Esophagus (tissue), 2 donors: ENCODE measurements around the gene CCNL2. TPM values are rescaled to one million over a fixed set of nuclear protein-coding genes. Genes with fewer than 3 reads are reported as not detected.
A peak's percentile ranks its signal among the peaks of the same experiment; 100 is the strongest.
"Not testable (repeated sequence)": the region's sequence is repeated elsewhere in the genome, so short reads cannot be mapped to it uniquely, and the experiment has no call there.

Experiments
- H3K27ac ChIP-seq, 2 donors: one replicate each; pipeline ENCODE4 v1.5.1; 2013; ENCODE audit warnings: low read depth in 2 of 2, mild to moderate bottlenecking in 2 of 2, inconsistent platforms in 1 of 2, low read length in 1 of 2, moderate library complexity in 1 of 2
- H3K27me3 ChIP-seq, 2 donors: one replicate each; pipeline ENCODE4 v1.6.1; 2013; ENCODE audit warnings: low read length in 2 of 2, control low read depth in 1 of 2, mild to moderate bottlenecking in 1 of 2; ENCODE audit not compliant: insufficient read depth in 2 of 2, control insufficient read depth in 1 of 2
- H3K36me3 ChIP-seq, 2 donors: one replicate each; pipeline ENCODE4 v1.6.1; 2013; ENCODE audit warnings: low read length in 1 of 2; ENCODE audit not compliant: control insufficient read depth in 2 of 2, insufficient read depth in 2 of 2
- H3K4me1 ChIP-seq, 2 donors: one replicate each; pipeline ENCODE4 v1.6.1; 2013; ENCODE audit warnings: low read length in 1 of 2; ENCODE audit not compliant: control insufficient read depth in 2 of 2, insufficient read depth in 2 of 2
- H3K4me3 ChIP-seq, 2 donors: one replicate each; pipeline ENCODE4 v1.5.1; 2013; ENCODE audit warnings: low read length in 2 of 2, mild to moderate bottlenecking in 2 of 2, low read depth in 1 of 2, moderate library complexity in 1 of 2
- H3K9me3 ChIP-seq, 2 donors: one replicate each; pipeline ENCODE4 v1.6.1; 2013; ENCODE audit warnings: mild to moderate bottlenecking in 2 of 2, low read depth in 1 of 2, low read length in 1 of 2, moderate library complexity in 1 of 2; ENCODE audit not compliant: control insufficient read depth in 2 of 2, insufficient read depth in 1 of 2
- WGBS, 2 donors: extraction: QIAGEN DNeasy Blood & Tissue Kit; methylation state at CpG; one replicate each; pipeline ENCODE4 v1.1.7; 2013; 5-methylcytosine and 5-hydroxymethylcytosine counted together
- polyA plus RNA-seq, 2 donors: library from polyadenylated mRNA; stranded (reverse); fragments of 200-250 nt; gene quantifications; one replicate each; pipeline ENCODE4 v1.2.3, GENCODE V29; 2013
- donor health status: healthy with polysubstance abuse.
- donor health status: Bipolar disorder and iron deficiency.

CCNL2 gene
- polyA plus RNA-seq, 2 donors = 97.9 to 210 TPM

GRCh38 chr1:1388078-1388472 is 11.1 kb downstream of the CCNL2 start:
- H3K9me3 ChIP-seq = no peaks in the 10 kb centered on the region
- no peak overlapping the region for H3K27ac ChIP-seq
- WGBS, 2 donors = 94 to 95% methylated on average over 16 of the region's 16 CpGs
- H3K4me3 ChIP-seq = no peak overlapping the region
- H3K27me3 ChIP-seq = no peaks in the 10 kb centered on the region
- H3K4me1 ChIP-seq = no peaks in the 10 kb centered on the region
- peaks cover 39 to 54% of the 10 kb centered on the region in 2 donors for H3K36me3 ChIP-seq

GRCh38 chr1:1387098-1388077 is 11.7 kb downstream of the CCNL2 start:
- no peak overlapping the region for H3K27ac ChIP-seq
- WGBS, 2 donors = 96% methylated on average over 50 of the region's 50 CpGs
- H3K27me3 ChIP-seq = no peaks in the 10 kb centered on the region
- H3K36me3 ChIP-seq = peaks cover 33 to 49% of the 10 kb centered on the region in 2 donors
- H3K9me3 ChIP-seq = no peaks in the 10 kb centered on the region
- H3K4me3 ChIP-seq = no peak overlapping the region
- no peaks in the 10 kb centered on the region for H3K4me1 ChIP-seq

GRCh38 chr1:1385931-1386330 is 13.2 kb downstream of the CCNL2 start:
- Histone ChIP-seq H3K27me3 (no peaks in the 10 kb centered on the region), H3K36me3 (peaks cover 26 to 49% of the 10 kb centered on the region in 2 donors), H3K27ac (no peak overlapping the region), H3K4me3 (no peak overlapping the region), H3K4me1 (no peaks in the 10 kb centered on the region), H3K9me3 (no peaks in the 10 kb centered on the region)
- 91 to 93% methylated on average over 8 of the region's 8 CpGs for WGBS, 2 donors

DNA sequence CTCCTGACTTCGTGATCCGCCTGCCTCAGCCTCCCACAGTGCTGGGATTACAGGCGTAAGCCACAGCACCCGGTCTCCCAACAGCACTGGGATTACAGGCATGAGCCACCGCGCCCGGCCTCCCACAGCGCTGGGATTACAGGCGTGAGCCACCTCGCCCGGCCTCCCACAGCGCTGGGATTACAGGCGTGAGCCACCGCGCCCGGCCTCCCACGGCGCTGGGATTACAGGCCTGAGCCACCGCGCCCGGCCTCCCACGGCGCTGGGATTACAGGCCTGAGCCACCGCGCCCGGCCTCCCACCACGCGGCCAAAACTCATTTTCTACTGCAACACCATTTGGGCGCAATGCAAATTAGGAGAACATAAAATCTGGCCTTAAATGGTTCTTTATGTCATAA is 13.8 kb downstream of the CCNL2 start:
- not testable (repeated sequence) for H3K4me1 ChIP-seq, H3K27ac ChIP-seq, H3K4me3 ChIP-seq, H3K9me3 ChIP-seq, H3K27me3 ChIP-seq
- H3K36me3 ChIP-seq = peaks cover 22 to 46% of the 10 kb centered on the region in 2 donors
- WGBS, 2 donors = 94 to 95% methylated on average over 29 of the region's 29 CpGs

DNA sequence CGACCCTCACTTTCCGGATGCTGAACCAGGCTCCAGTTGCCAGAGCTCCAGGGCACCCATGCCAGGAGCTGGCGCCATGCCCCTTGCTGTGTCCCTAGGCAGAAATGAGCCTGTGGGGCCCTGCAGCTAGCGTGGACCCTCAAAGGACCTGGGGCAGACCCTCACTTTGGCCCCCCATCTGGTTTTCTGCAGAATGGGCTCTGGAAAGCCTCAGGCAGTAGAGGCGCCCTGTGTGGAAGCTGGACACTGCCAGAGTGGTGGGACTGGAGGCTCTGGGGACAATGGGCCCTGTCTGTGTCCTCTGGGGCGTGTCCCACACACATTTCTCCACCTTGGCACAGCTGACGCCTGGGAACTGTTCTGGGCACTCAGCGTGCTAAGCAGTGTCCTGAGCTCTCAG is 17.8 kb downstream of the CCNL2 start:
- no peak overlapping the region for H3K4me3 ChIP-seq
- H3K27me3 ChIP-seq = no peaks in the 10 kb centered on the region
- H3K27ac ChIP-seq = no peak overlapping the region
- no peaks in the 10 kb centered on the region for H3K4me1 ChIP-seq
- WGBS, 2 donors = 74 to 78% methylated on average over 8 of the region's 8 CpGs
- peaks cover 6 to 17% of the 10 kb centered on the region in 2 donors for H3K36me3 ChIP-seq
- no peaks in the 10 kb centered on the region for H3K9me3 ChIP-seq

GRCh38 chr1:1380860-1381259 is 18.3 kb downstream of the CCNL2 start:
- Histone ChIP-seq H3K9me3 (no peaks in the 10 kb centered on the region), H3K27me3 (no peaks in the 10 kb centered on the region), H3K27ac (no peak overlapping the region), H3K4me1 (peaks cover 0 to 3% of the 10 kb centered on the region in 2 donors), H3K4me3 (no peak overlapping the region), H3K36me3 (peaks cover 3 to 13% of the 10 kb centered on the region in 2 donors)
- WGBS, 2 donors = 93 to 95% methylated on average over 16 of the region's 16 CpGs

- Histone ChIP-seq H3K4me3 (no peak overlapping the region), H3K27me3 (no peaks in the 10 kb centered on the region), H3K36me3 (peaks cover 0 to 12% of the 10 kb centered on the region in 2 donors), H3K9me3 (no peaks in the 10 kb centered on the region), H3K4me1 (peaks cover 11% of the 10 kb centered on the region in 2 donors), H3K27ac (no peak overlapping the region)
- WGBS, 2 donors = 95% methylated on average over 16 of the region's 16 CpGs
These were observed 21.5 kb downstream of the CCNL2 start for GRCh38 chr1:1377540-1378205.

- no peak overlapping the region for H3K4me3 ChIP-seq
- WGBS, 2 donors = 69 to 72% methylated on average over 10 of the region's 10 CpGs
- peak overlapping the region in 1 of 2 donors; percentile 85 for H3K27ac ChIP-seq
- H3K4me1 ChIP-seq = peaks cover 11 to 13% of the 10 kb centered on the region in 2 donors
- peaks cover 0 to 9% of the 10 kb centered on the region in 2 donors for H3K36me3 ChIP-seq
- H3K9me3 ChIP-seq = no peaks in the 10 kb centered on the region
- H3K27me3 ChIP-seq = no peaks in the 10 kb centered on the region
These were observed 22.4 kb downstream of the CCNL2 start for GRCh38 chr1:1376551-1377226.

DNA sequence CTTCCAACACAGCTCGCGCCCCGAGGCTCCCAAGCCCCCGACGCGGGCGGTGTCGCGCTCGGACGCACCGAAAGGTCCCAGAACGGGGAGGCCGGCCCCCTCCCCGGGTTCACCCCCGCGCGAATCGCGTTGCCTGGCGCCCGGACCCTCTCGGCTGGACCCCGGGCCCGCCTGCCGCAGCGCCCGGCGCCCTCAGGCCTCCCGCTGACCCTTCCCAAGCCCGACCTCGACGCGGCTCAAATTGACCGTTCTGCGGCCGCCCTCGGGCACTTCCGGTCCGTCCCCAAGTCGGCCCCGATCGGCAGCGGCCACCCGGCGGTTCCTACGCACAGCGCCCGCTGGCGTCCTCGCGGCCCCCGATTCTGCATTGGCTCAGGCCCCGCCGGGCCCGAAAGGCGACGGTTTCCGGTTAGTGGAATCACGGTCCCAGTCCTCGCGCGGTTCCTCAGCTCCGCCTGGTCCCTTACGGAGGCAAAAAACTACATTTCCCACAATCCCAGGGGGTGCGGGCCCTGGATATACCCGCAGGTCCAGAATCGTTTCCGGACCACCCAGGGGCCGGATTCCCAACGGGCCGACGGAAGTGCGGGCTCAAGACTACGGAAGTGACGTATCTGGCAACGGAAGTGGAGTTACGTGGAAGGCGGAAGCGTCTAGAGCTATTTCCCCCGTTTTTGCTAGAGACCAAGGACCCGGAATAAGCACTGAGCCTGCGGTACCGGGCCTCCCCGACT is 24.0 kb downstream of the CCNL2 start, which contains the start of gene AURKAIP1:
Gene AURKAIP1, minus strand, starts transcription at position 279 of the 734 bp plus-strand sequence. CDS start 451 bp downstream, outside the sequence.
- Histone ChIP-seq H3K36me3 (peaks cover 0 to 3% of the 10 kb centered on the region in 2 donors), H3K27ac (peak within 1 kb of the TSS; percentile 85 to 94), H3K4me3 (peak within 1 kb of the TSS; percentile 75 to 97), H3K4me1 (peaks cover 11 to 13% of the 10 kb centered on the region in 2 donors), H3K9me3 (no peaks in the 10 kb centered on the region), H3K27me3 (no peaks in the 10 kb centered on the region)
- 1% methylated on average over 71 to 85 of the region's 85 CpGs for WGBS, 2 donors
